Nephron progenitor cell (in vitro differentiated cells): ENCODE measurements around the gene PCNT.

Experiments
- DNase-seq: peaks from one replicate; pipeline ENCODE4 v3.0.0; 2021
- H3K27ac Mint-ChIP-seq: 2 replicates; pipeline ENCODE4 v1.8.0; 2021; ENCODE audit warnings: mild to moderate bottlenecking, moderate library complexity, mixed read lengths
- H3K27me3 Mint-ChIP-seq: 2 replicates; pipeline ENCODE4 v1.8.0; 2021; ENCODE audit warnings: mild to moderate bottlenecking, low read depth, mixed read lengths; ENCODE audit not compliant: poor library complexity
- H3K36me3 Mint-ChIP-seq: 2 replicates; pipeline ENCODE4 v1.8.0; 2021; ENCODE audit warnings: low read depth, mixed read lengths
- H3K4me1 Mint-ChIP-seq: 2 replicates; pipeline ENCODE4 v1.8.0; 2021; ENCODE audit warnings: mixed read lengths
- H3K4me3 Mint-ChIP-seq: 2 replicates; pipeline ENCODE4 v1.8.0; 2021; ENCODE audit warnings: mild to moderate bottlenecking, moderate library complexity, mixed read lengths
- H3K9me3 Mint-ChIP-seq: 2 replicates; pipeline ENCODE4 v1.8.0; 2021; ENCODE audit warnings: mild to moderate bottlenecking, moderate library complexity, mixed read lengths
- CTCF ChIP-seq: fragments of 200-600 bp; sonication (generic); IDR thresholded peaks from 2 replicates; pipeline ENCODE4 v1.5.0; 2021; ENCODE audit warnings: antibody characterized with exemption

PCNT gene

DNA sequence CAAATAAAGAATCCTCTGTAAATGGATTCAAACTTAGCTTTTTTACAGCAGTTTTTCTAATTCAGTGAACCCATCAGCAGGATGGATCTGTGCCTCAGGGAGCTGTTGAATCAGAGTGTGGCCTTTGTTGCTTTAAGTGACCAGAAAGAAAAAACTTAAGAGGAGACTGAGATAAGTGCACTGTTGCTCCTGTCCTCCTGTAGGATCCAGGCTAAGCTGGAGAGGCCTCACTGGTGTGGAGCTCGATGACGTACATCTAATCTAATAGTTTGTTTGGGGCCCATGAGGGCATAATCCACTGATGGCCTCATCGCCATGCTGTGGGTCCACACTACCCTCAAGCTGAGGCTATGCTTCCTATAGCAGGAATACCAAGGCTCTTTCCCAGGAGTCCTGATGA, 145.3 kb downstream of the PCNT start:
- no peak for DNase-seq
- Mint-ChIP-seq H3K4me1 (peaks cover 43% of the 10 kb centered on the region), H3K27me3 (peaks cover 4% of the 10 kb centered on the region), H3K9me3 (no peaks in the 10 kb centered on the region), H3K36me3 (peaks cover 38% of the 10 kb centered on the region), H3K27ac (peak overlapping the region; percentile 88), H3K4me3 (no peak overlapping the region)
- no peak for TF ChIP-seq CTCF

DNA sequence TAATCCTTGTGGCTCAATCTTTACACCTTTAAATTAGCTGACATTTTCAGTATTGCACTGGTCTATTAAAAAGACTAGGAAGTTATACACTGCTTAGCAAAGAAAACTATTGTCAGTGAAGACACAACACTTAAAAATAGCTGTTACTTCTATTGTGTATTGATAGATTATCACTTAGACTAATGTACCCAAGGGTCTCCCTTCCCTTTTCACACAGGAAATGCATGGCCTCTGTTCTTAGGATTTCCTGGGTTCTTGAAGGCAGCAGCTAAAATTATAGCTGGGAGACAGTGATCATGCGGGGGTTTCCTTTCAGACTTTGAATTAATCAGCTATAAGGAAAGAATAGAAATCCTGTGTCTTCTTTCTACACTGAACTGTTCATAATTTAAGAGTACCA, 147.6 kb downstream of the PCNT start:
- Mint-ChIP-seq H3K36me3 (peaks cover 44% of the 10 kb centered on the region), H3K4me3 (no peak overlapping the region), H3K27me3 (peaks cover 4% of the 10 kb centered on the region), H3K27ac (peak overlapping the region; percentile 31), H3K9me3 (peaks cover 3% of the 10 kb centered on the region), H3K4me1 (peaks cover 43% of the 10 kb centered on the region)
- TF ChIP-seq CTCF = no peak
- no peak for DNase-seq

DNA sequence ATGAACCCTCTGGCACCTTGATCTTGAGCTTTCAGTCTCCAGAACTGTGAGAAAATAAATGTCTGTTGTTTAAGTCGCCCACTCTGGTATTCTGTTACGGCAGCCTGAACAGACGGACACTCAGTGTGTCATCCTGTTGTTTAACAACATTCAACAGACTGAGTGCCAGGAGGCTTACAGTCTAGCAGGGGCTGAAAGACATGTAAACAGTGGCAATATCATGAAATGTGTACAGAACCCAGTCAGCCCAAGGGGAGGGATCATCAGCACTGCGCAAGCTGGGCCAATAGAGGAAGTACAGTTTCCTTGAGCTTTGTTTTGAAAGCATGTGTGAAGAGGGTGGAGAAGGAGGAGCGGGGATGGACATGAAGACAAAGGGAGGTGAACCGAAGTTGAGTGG, 148.3 kb downstream of the PCNT start:
- TF ChIP-seq CTCF = no peak
- peaks cover 43% of the 10 kb centered on the region for H3K4me1 Mint-ChIP-seq
- peaks cover 4% of the 10 kb centered on the region for H3K27me3 Mint-ChIP-seq
- H3K36me3 Mint-ChIP-seq = peaks cover 47% of the 10 kb centered on the region
- H3K27ac Mint-ChIP-seq = peak overlapping the region; percentile 17
- H3K9me3 Mint-ChIP-seq = peaks cover 3% of the 10 kb centered on the region
- H3K4me3 Mint-ChIP-seq = no peak overlapping the region
- DNase-seq = no peak

- Mint-ChIP-seq H3K36me3 (peaks cover 56% of the 10 kb centered on the region), H3K27ac (peak overlapping the region; percentile 1)
Observed at GRCh38 chr21:46474382-46474781, 150.4 kb downstream of the PCNT start.

DNA sequence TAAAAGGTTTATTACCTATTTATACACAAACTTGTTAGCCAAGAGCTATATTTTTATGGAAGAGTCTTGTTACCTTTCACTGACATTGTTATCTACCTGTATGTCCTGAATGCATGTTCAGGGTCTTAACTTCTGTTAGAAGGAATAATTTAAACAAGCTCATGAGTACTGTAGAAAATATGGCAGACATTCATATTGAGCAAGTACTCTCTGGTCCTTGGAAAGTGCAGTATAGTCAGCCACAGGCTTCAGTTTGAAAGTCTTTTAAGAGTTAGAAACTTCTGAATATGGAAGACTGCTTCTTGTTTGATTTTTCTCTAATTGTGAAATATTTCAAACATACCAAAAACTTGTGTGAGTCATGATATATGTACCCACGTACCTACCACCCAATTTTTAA, 151.3 kb downstream of the PCNT start:
- Mint-ChIP-seq H3K36me3 (peaks cover 51% of the 10 kb centered on the region), H3K27ac (no peak overlapping the region), H3K4me3 (no peak overlapping the region), H3K4me1 (peaks cover 18% of the 10 kb centered on the region), H3K9me3 (peaks cover 3% of the 10 kb centered on the region), H3K27me3 (no peaks in the 10 kb centered on the region)
- no peak for DNase-seq
- TF ChIP-seq CTCF = no peak

More at GRCh38 chr21:46474382-46474781, 150.4 kb downstream of the PCNT start:
- H3K27me3 Mint-ChIP-seq = peaks cover 4% of the 10 kb centered on the region
- H3K4me1 Mint-ChIP-seq = peaks cover 23% of the 10 kb centered on the region
- DNase-seq = no peak
- no peak overlapping the region for H3K4me3 Mint-ChIP-seq
- TF ChIP-seq CTCF = no peak
- H3K9me3 Mint-ChIP-seq = peaks cover 3% of the 10 kb centered on the region

GRCh38 chr21:46477765-46478164, 153.8 kb downstream of the PCNT start:
- Mint-ChIP-seq H3K36me3 (peaks cover 51% of the 10 kb centered on the region), H3K9me3 (peaks cover 3% of the 10 kb centered on the region), H3K27me3 (no peaks in the 10 kb centered on the region), H3K4me1 (peaks cover 3% of the 10 kb centered on the region), H3K27ac (no peak overlapping the region), H3K4me3 (no peak overlapping the region)
- DNase-seq = no peak
- no peak for TF ChIP-seq CTCF
